SK-N-SH (cell line): ENCODE measurements around the gene ATP6V0A1. TPM values are rescaled to one million over a fixed set of nuclear protein-coding genes. Genes with fewer than 3 reads are reported as not detected.

Experiments used
- CTCF ChIA-PET: fragments of 300-600, 350-600 bp; formaldehyde crosslinking; extraction: SDS; loops from one replicate; lab custom pipeline; 2021; lab: Yijun Ruan, JAX
- POLR2A ChIA-PET: fragments of 350-600 bp; sonication (Branson Sonifier 250); formaldehyde crosslinking; extraction: SDS; loops from one replicate; lab custom pipeline; 2020; ENCODE audit warnings: antibody characterized with exemption, inconsistent platforms; lab: Yijun Ruan, JAX
- DNase-seq: peaks from one replicate; pipeline ENCODE4 v3.0.0; 2012
- H2AFZ ChIP-seq: fragments of 200-600 bp; sonication (generic); 2 replicates; pipeline ENCODE4 v1.8.1; 2016; ENCODE audit warnings: antibody characterized with exemption, mild to moderate bottlenecking, low read depth
- H3F3A ChIP-seq: fragments of 200-600 bp; sonication (generic); replicated peaks from 2 replicates; pipeline ENCODE3; 2016; ENCODE audit warnings: antibody characterized with exemption, mild to moderate bottlenecking; ENCODE audit not compliant: insufficient read depth
- H3K27ac ChIP-seq, 2 experiments: fragments of 200-500 bp in 1 of 2; fragments of 200-600 bp in 1 of 2; sonication (Bioruptor generic) in 1 of 2; sonication (generic), shearing (Covaris generic) in 1 of 2; 2 replicates each; pipeline versions ENCODE4 v1.5.1 to v1.6.1; 2014 to 2016; ENCODE audit warnings: low read depth in 2 of 2, inconsistent platforms in 1 of 2, low read length in 1 of 2, mild to moderate bottlenecking in 1 of 2, mixed read lengths in 1 of 2
- H3K27me3 ChIP-seq: fragments of 200-600 bp; sonication (generic), shearing (Covaris generic); 2 replicates; pipeline ENCODE4 v1.6.1; 2016; ENCODE audit warnings: mixed run types; ENCODE audit not compliant: insufficient read depth
- H3K36me3 ChIP-seq, 2 experiments: fragments of 200-500 bp in 1 of 2; fragments of 200-600 bp in 1 of 2; sonication (Bioruptor generic) in 1 of 2; sonication (generic) in 1 of 2; replicated peaks in 1 of 2; 2 replicates each; pipeline versions ENCODE3 to v1.5.1; 2014 to 2016; ENCODE audit warnings: low read length in 1 of 2, mild to moderate bottlenecking in 1 of 2; ENCODE audit not compliant: insufficient read depth in 2 of 2, control insufficient read depth in 1 of 2
- H3K4me1 ChIP-seq, 2 experiments: fragments of 200-500 bp in 1 of 2; fragments of 200-600 bp in 1 of 2; sonication (Bioruptor generic) in 1 of 2; sonication (generic), shearing (Covaris generic) in 1 of 2; 2 replicates each; pipeline versions ENCODE4 v1.5.1 to v1.6.1; 2014 to 2016; ENCODE audit warnings: low read depth in 1 of 2, low read length in 1 of 2, mixed run types in 1 of 2; ENCODE audit not compliant: insufficient read depth in 2 of 2, control insufficient read depth in 1 of 2
- H3K4me2 ChIP-seq: fragments of 200-600 bp; sonication (generic), shearing (Covaris generic); 2 replicates; pipeline ENCODE4 v1.6.1; 2017; ENCODE audit warnings: mixed run types
- H3K4me3 ChIP-seq, 2 experiments: fragments of 200-500 bp in 1 of 2; fragments of 200-600 bp in 1 of 2; sonication (Bioruptor generic) in 1 of 2; sonication (generic), shearing (Covaris generic) in 1 of 2; 2 replicates each; pipeline versions ENCODE4 v1.5.1 to v1.8.1; 2014 to 2016; ENCODE audit warnings: low read depth in 2 of 2, inconsistent platforms in 1 of 2, low read length in 1 of 2, mild to moderate bottlenecking in 1 of 2, mixed read lengths in 1 of 2, moderate library complexity in 1 of 2
- H3K79me2 ChIP-seq: fragments of 200-600 bp; sonication (generic); 2 replicates; pipeline ENCODE4 v1.8.1; 2017; ENCODE audit warnings: mild to moderate bottlenecking; ENCODE audit not compliant: insufficient read depth
- H3K9ac ChIP-seq: fragments of 200-600 bp; sonication (generic); 2 replicates; pipeline ENCODE4 v1.6.1; 2017; ENCODE audit warnings: mixed run types
- H3K9me2 ChIP-seq: fragments of 200-600 bp; sonication (generic); 2 replicates; pipeline ENCODE4 v1.6.1; 2017; ENCODE audit warnings: mixed run types
- H3K9me3 ChIP-seq: fragments of 200-600 bp; sonication (generic); 2 replicates; pipeline ENCODE4 v1.6.1; 2017; ENCODE audit warnings: mixed run types, mild to moderate bottlenecking, moderate library complexity
- H4K20me1 ChIP-seq: fragments of 200-600 bp; sonication (generic); 2 replicates; pipeline ENCODE4 v1.6.1; 2017; ENCODE audit warnings: mild to moderate bottlenecking, mixed run types; ENCODE audit not compliant: insufficient read depth
- CTCF ChIP-seq: fragments of 200-600 bp; sonication (generic); IDR thresholded peaks from 2 replicates; pipeline ENCODE4 v1.6.1; 2017; ENCODE audit warnings: antibody characterized with exemption, mild to moderate bottlenecking, moderate library complexity
- EP300 ChIP-seq, 2 experiments: IDR thresholded peaks; 2 replicates each; pipeline versions ENCODE4 v1.4.0 to v1.6.1; 2012; ENCODE audit warnings: borderline replicate concordance in 1 of 2, low read depth in 1 of 2, low read length in 1 of 2
- FOSL2 ChIP-seq: IDR thresholded peaks from 2 replicates; pipeline ENCODE4 v1.4.0; 2012; ENCODE audit warnings: low read depth, mild to moderate bottlenecking, moderate library complexity, borderline replicate concordance
- FOXM1 ChIP-seq: IDR thresholded peaks from 2 replicates; pipeline ENCODE4 v1.4.0; 2012; ENCODE audit warnings: low read depth, mild to moderate bottlenecking
- PBX3 ChIP-seq: IDR thresholded peaks from 2 replicates; pipeline ENCODE4; 2012
- TEAD4 ChIP-seq: IDR thresholded peaks from 2 replicates; pipeline ENCODE4 v1.4.0; 2012; ENCODE audit warnings: mild to moderate bottlenecking, borderline replicate concordance; ENCODE audit not compliant: insufficient read depth
- ZBTB33 ChIP-seq: IDR thresholded peaks from 2 replicates; pipeline ENCODE4 v1.4.0; 2012; ENCODE audit warnings: low read depth, borderline replicate concordance
- WGBS: methylation state at CpG from one replicate; pipeline ENCODE4 v1.1.6; 2017; ENCODE audit warnings: low lambda C conversion rate; 5-methylcytosine and 5-hydroxymethylcytosine counted together
- polyA plus RNA-seq, 3 experiments: library from polyadenylated mRNA; depleted of rRNA; stranded (reverse); fragments of >200 nt; gene quantifications; 2 replicates each; pipeline ENCODE4 v1.2.3, GENCODE V29; 2012

Gene ATP6V0A1
- polyA plus RNA-seq, 1 of the 3 experiments (the other 2 are of a cell fraction), result 31.7 TPM

- Histone ChIP-seq H3K4me1 (0 out of 4 replicates have a peak, but pooled peaks cover 0 to 5% of the 10 kb centered on the region in 2 experiments), H4K20me1 (no peaks in the 10 kb centered on the region), H3F3A (peaks cover 14% of the 10 kb centered on the region), H2AFZ (peak overlapping the region; percentile 52; the same call in 1 of the 2 replicates), H3K9ac (no peak overlapping the region), H3K9me3 (no peaks in the 10 kb centered on the region), H3K4me2 (peak overlapping the region; percentile 1; the same call in 1 of the 2 replicates), H3K79me2 (no peaks in the 10 kb centered on the region), H3K27me3 (no peaks in the 10 kb centered on the region), H3K36me3 (no peaks in the 10 kb centered on the region), H3K27ac (peak overlapping the region in 1 of 2 experiments; percentile 61; a peak in 2 of 4 replicates), H3K4me3 (no peak overlapping the region), H3K9me2 (no peaks in the 10 kb centered on the region)
- ChIA-PET CTCF (interaction anchor here (0.7 to 2.0 kb wide), 4 partner anchors 8 to 387 kb away, joined by 3 to 11 read pairs (median 4); partner anchors contain the start of gene CAVIN1), POLR2A (no interaction called here)
- 41% methylated on average over 6 of the region's 6 CpGs for WGBS
- TF ChIP-seq FOXM1 (no peak), TEAD4 (no peak), EP300 (IDR thresholded peaks at IDR 0.05; ENCODE audit: borderline replicate concordance in 1 of 2, low read depth in 1 of 2, low read length in 1 of 2) (no peak), PBX3 (peak; percentile 54; the same call in 1 of the 2 replicates), FOSL2 (0 out of 2 replicates have a peak, but pooled peaks have one; percentile 31)
- DNase-seq, result no peak
Observed at GRCh38 chr17:42436391-42436790, 22.3 kb upstream of the ATP6V0A1 start.

- 85% methylated on average over 9 of the region's 9 CpGs for WGBS
- ChIA-PET CTCF (interaction anchor here (0.6 kb wide), 1 partner anchor 138 kb away, joined by 4 read pairs; no protein-coding TSS in a partner anchor), POLR2A (no interaction called here)
- DNase-seq, result no peak
- Histone ChIP-seq H3K4me2 (no peak overlapping the region), H3K27ac (no peak overlapping the region), H3K79me2 (no peaks in the 10 kb centered on the region), H2AFZ (no peak overlapping the region), H3K4me3 (no peak overlapping the region), H3K36me3 (no peaks in the 10 kb centered on the region), H3F3A (peaks cover 12% of the 10 kb centered on the region), H3K9ac (no peak overlapping the region), H3K9me3 (no peaks in the 10 kb centered on the region), H3K27me3 (no peaks in the 10 kb centered on the region), H4K20me1 (no peaks in the 10 kb centered on the region), H3K9me2 (no peaks in the 10 kb centered on the region), H3K4me1 (0 out of 4 replicates have a peak, but pooled peaks cover 0 to 5% of the 10 kb centered on the region in 2 experiments)
- no peak for TF ChIP-seq ZBTB33
- TF ChIP-seq CTCF, result peak; percentile 49
Observed at GRCh38 chr17:42438600-42439567, 19.8 kb upstream of the ATP6V0A1 start.
